ENCODE data around the gene MRTFB. TPM values are rescaled to one million over a fixed set of nuclear protein-coding genes. Genes with fewer than 3 reads are reported as not detected.

The MRTFB gene
- total and polyA plus RNA-seq, 2 of the 13 experiments (the other 11 are each of a cell fraction or from before 2014, with no cell fraction given), result 11.4 to 14.0 TPM

- Histone ChIP-seq H3K4me3 (replicated peaks in 1 of 3; ENCODE audit: insufficient read depth in 1 of 3, low read depth in 2 of 3, low read length in 3 of 3) (no peak overlapping the region), H3K9ac (ENCODE audit: insufficient read depth, low read depth, low read length) (no peak overlapping the region), H3K4me1 (ENCODE audit: insufficient read depth, low read length) (peaks cover 27% of the 10 kb centered on the region), H3K79me2 (ENCODE audit: insufficient read depth, low read length) (no peaks in the 10 kb centered on the region), H3K9me3 (ENCODE audit: low read length) (no peaks in the 10 kb centered on the region), H3K4me2 (ENCODE audit: low read depth, low read length) (no peak overlapping the region), H3K36me3 (replicated peaks in 1 of 2; ENCODE audit: control insufficient read depth in 1 of 2, insufficient read depth in 2 of 2, low read length in 2 of 2) (no peaks in the 10 kb centered on the region; a peak in 1 of 5 replicates), H2AFZ (ENCODE audit: low read length) (no peak overlapping the region), H3K27me3 (ENCODE audit: control insufficient read depth in 1 of 2, insufficient read depth in 2 of 2, low read length in 2 of 2) (no peaks in the 10 kb centered on the region), H4K20me1 (ENCODE audit: insufficient read depth, low read length) (no peaks in the 10 kb centered on the region), H3K27ac (ENCODE audit: extremely low read length, insufficient read depth, low read length) (no peak overlapping the region)
- no peak for TF ChIP-seq U2AF1 (optimal IDR thresholded peaks at IDR 0.05; ENCODE audit: low read depth, low read length)
- TF ChIP-seq, protein P1, sequence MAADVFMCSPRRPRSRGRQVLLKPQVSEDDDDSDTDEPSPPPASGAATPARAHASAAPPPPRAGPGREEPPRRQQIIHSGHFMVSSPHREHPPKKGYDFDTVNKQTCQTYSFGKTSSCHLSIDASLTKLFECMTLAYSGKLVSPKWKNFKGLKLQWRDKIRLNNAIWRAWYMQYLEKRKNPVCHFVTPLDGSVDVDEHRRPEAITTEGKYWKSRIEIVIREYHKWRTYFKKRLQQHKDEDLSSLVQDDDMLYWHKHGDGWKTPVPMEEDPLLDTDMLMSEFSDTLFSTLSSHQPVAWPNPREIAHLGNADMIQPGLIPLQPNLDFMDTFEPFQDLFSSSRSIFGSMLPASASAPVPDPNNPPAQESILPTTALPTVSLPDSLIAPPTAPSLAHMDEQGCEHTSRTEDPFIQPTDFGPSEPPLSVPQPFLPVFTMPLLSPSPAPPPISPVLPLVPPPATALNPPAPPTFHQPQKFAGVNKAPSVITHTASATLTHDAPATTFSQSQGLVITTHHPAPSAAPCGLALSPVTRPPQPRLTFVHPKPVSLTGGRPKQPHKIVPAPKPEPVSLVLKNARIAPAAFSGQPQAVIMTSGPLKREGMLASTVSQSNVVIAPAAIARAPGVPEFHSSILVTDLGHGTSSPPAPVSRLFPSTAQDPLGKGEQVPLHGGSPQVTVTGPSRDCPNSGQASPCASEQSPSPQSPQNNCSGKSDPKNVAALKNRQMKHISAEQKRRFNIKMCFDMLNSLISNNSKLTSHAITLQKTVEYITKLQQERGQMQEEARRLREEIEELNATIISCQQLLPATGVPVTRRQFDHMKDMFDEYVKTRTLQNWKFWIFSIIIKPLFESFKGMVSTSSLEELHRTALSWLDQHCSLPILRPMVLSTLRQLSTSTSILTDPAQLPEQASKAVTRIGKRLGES (CRISPR knock-in tag; IDR thresholded peaks at IDR 0.05; ENCODE audit: borderline replicate concordance), result no peak
- ChIA-PET POLR2A (no interaction called here), CTCF (ENCODE audit: low intra/inter-chr PET ratio, low total read pairs) (no interaction called here)
- intact Hi-C loops (cut with micrococcal nuclease; ENCODE audit: unreplicated experiment), result no loop called here
- ATAC-seq (no peak), FAIRE-seq (no peak), DNase-seq (ENCODE audit: low spot score) (no peak)
- no TSS peak for BruUV-seq (replicated peaks)
- in situ Hi-C loops (cut with HindIII; ENCODE audit: extremely low pct_ligation_motif_present, low pct_unique_long_range_greater_than_20kb), result loop anchor here (10.0 kb wide), 1 partner anchor 263 kb away; no protein-coding TSS in a partner anchor
Observed at GRCh38 chr16:14198012-14198411, 126.9 kb downstream of the MRTFB start.

GRCh38 chr16:14198572-14198971 lies 127.5 kb downstream of the MRTFB start:
- Histone ChIP-seq H3K9me3 (ENCODE audit: low read length) (no peaks in the 10 kb centered on the region), H3K36me3 (replicated peaks in 1 of 2; ENCODE audit: control insufficient read depth in 1 of 2, insufficient read depth in 2 of 2, low read length in 2 of 2) (no peaks in the 10 kb centered on the region; a peak in 1 of 5 replicates), H3K4me1 (ENCODE audit: insufficient read depth, low read length) (peaks cover 30% of the 10 kb centered on the region), H3K4me3 (replicated peaks in 1 of 3; ENCODE audit: insufficient read depth in 1 of 3, low read depth in 2 of 3, low read length in 3 of 3) (no peak overlapping the region), H4K20me1 (ENCODE audit: insufficient read depth, low read length) (no peaks in the 10 kb centered on the region), H3K79me2 (ENCODE audit: insufficient read depth, low read length) (no peaks in the 10 kb centered on the region), H3K4me2 (ENCODE audit: low read depth, low read length) (no peak overlapping the region), H3K27me3 (ENCODE audit: control insufficient read depth in 1 of 2, insufficient read depth in 2 of 2, low read length in 2 of 2) (no peaks in the 10 kb centered on the region), H3K9ac (ENCODE audit: insufficient read depth, low read depth, low read length) (no peak overlapping the region), H3K27ac (ENCODE audit: extremely low read length, insufficient read depth, low read length) (no peak overlapping the region), H2AFZ (ENCODE audit: low read length) (no peak overlapping the region)
- POLR2A ChIA-PET, result no interaction called here
- ATAC-seq (no peak), DNase-seq (ENCODE audit: low spot score) (no peak), FAIRE-seq (no peak)
- BruUV-seq (replicated peaks), result no TSS peak
- WGBS (ENCODE audit: low lambda C conversion rate), result 89% methylated on average over 1 of the region's 1 CpG
- intact Hi-C loops (cut with micrococcal nuclease; ENCODE audit: unreplicated experiment) (no loop called here), in situ Hi-C loops (cut with HindIII; ENCODE audit: extremely low pct_ligation_motif_present, low pct_unique_long_range_greater_than_20kb) (loop anchor here (10.0 kb wide), 1 partner anchor 264 kb away; no protein-coding TSS in a partner anchor)
- TF ChIP-seq ZNF775 (CRISPR knock-in tag; IDR thresholded peaks at IDR 0.05; ENCODE audit: borderline replicate concordance) (no peak), ZFX (CRISPR knock-in tag; IDR thresholded peaks at IDR 0.05; ENCODE audit: low read depth) (no peak), SMAD1 (CRISPR knock-in tag; IDR thresholded peaks at IDR 0.05; ENCODE audit: borderline replicate concordance, low read depth) (no peak)
- CTCF ChIA-PET (ENCODE audit: low intra/inter-chr PET ratio, low total read pairs), result no interaction called here

Data from HepG2 (cell line).